ELF-1 (cell line): ENCODE results near the gene IL27RA.
A peak's percentile ranks its signal among the peaks of the same experiment; 100 is the strongest.
"Not testable (repeated sequence)": the region's sequence is repeated elsewhere in the genome, so short reads cannot be mapped to it uniquely, and the experiment has no call there.

ENCODE experiments used
- DNase-seq: peaks from one replicate; pipeline ENCODE4 v3.0.0-alpha.2; 2016; ENCODE audit warnings: low read depth, low spot score

IL27RA gene

DNA sequence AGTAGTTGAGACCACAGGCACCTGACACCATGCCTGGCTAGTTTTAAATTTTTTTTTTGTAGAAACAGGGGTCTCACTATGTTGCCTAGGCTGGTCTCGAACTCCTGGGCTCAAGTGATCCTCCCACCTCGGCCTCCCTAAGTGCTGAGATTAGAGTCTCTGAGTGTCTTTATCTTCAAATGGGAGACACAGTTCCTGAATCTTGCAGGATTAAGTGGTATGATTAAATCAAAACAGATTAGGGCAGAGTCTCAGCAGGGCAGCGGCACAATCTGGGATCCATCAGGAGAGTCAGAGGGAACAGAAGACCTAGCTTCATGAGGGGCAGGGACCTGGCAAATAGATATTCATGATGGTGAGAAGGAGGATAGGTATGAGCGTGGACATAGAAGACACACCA lies 2.7 kb upstream of the IL27RA start:
- DNase-seq = no peak

DNA sequence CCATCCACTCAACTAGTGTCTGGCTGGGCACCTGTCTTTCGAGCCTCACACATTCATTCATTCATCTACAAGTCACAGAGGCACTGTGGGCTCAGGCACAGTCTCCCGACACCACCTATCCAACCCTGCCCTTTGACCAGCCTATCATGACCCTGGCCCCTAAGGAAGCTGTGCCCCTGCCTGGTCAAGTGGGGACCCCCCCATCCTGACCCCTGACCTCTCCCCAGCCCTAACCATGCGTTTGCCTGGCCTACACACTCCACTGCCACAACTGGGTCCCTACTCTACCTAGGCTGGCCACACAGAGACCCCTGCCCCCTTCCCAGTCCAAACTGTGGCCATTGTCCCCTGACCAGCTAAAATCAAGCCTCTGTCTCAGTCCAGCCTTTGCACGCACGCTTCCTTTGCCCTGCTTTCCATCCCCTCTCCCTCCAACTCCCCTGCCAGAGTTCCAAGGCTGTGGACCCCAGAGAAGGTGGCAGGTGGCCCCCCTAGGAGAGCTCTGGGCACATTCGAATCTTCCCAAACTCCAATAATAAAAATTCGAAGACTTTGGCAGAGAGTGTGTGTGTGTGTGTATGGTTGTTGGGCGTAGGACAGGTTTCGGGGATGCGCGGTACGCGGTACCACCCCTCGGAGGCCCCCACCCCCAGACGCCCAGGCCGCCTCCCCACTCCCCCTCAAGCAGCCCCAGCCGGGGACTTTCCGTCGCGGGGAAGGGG lies 404 bp upstream of the IL27RA start:
- DNase-seq = no peak

DNA sequence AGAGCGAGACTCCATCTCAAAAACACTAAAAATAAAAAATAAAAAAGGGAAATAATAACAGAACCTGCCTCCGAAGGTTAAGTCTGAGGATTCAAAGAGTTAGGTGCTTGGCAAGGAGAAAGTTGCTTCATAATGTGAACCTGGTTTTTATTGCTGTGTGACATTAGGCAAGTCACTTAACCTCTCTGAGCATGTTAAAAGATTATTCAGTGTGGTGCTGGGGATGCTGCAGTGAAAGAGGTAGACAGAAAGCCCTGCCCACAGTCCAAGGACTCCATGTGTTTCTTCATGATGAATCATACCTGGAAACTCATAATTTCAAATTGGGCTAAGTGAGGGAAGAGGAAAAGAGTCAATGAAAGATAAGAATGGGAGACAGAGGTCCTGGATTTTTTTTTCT lies 2.4 kb downstream of the IL27RA start:
- no peak for DNase-seq

DNA sequence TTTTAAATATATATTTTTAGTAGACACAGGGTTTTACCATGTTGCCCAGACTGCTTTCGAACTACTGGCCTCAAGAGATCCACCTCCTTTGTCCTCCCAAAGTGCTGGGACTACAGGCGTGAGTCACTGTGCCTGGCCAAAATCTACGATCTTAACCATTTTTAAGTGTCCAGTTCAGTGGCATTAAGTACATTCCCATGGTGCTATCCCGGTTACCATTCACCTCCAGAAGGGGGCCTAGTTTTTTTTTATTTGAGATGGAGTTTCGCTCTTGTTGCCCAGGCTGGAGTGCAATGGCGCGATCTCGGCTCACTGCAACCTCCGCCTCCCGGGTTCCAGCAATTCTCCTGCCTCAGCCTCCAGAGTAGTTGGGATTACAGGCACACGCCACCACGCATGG lies 3.6 kb downstream of the IL27RA start:
- not testable (repeated sequence) for DNase-seq

- DNase-seq = no peak
These were observed 4.1 kb downstream of the IL27RA start for GRCh38 chr19:14035706-14036105.

DNA sequence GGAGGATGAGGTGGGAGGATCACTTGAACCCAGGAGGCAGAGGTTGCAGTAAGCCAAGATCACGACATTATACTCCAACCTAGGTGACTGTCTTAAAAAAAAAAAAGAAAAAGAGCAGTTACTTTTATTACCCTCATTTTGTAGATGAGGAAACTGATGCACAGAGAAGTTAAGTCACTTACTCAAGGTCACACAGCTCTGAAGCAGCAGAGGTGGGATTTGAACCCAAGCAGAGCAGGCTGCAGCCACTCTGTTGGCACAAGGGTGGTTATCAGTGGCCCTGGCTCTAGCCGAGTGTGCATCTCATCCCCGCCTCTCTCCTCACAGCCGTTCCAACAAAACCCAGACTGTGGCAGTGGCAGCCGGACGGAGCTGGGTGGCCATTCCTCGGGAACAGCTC lies 7.6 kb downstream of the IL27RA start:
- no peak for DNase-seq

- DNase-seq = peak; percentile 90
These were observed 11.4 kb downstream of the IL27RA start for GRCh38 chr19:14042659-14043608.

DNA sequence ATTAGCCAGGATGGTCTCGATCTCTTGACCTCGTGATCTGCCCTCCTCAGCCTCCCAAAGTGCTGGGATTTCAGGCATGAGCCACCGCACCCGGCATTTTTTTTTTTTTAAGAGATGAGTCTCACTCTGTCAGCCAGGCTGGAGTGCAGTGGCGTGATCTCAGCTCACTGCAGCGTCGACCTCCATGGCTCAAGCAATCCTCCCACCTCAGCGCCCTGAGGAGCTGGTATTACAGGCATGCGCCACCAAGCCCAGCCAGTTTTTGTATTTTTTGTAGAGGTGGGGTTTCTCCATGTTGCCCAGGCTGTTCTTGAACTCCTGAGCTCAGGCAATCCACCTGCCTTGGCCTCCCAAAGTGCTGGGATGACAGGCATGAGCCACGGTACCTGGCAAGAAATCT lies 16.3 kb downstream of the IL27RA start:
- not testable (repeated sequence) for DNase-seq

DNA sequence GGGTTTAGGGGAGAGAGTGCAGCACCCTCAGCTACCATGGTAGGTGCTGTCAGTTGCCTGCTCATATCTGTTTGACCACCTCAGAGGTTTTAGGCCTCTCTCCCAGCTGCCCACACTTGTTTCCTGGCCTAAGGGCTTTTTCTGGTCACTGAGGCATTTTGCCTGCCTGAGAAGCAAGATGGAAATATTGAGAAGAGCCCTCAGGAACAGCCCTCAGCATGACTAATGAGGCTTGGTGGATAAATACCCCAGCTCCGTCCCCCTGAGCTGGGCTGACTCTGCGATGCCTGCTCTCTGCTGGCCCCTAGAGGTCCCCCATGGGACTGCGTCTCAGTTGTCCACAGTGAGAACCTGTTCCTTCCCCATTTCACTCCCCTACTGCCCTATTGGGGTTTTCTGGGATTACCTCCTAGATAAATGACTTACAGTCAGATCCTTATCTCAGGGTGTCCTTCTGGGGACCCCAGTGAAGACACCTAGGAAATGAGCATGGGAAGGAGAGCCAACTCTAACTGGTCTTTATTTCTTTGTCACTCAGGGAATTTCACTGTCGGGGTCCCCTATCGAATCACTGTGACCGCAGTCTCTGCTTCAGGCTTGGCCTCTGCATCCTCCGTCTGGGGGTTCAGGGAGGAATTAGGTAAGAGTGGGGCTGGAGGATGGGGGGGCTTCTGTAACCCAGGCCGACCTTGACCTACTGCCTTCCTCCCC lies 17.0 kb downstream of the IL27RA start:
- DNase-seq = peak; percentile 76

DNA sequence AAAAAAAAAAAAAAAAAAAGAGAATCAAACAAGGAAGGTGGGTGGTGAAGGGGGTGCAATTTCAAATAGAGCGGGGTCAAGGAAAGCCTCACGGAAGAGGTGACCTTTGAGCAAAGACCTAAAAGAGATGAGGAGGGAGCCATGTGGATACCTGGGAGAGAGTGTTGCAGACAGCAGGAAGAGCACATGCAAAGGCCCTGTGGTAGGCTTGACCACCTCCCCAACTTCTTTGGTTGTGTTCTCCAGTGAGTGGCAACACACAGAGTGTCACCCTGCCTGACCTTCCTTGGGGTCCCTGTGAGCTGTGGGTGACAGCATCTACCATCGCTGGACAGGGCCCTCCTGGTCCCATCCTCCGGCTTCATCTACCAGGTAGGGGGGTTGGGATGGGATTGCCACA lies 18.9 kb downstream of the IL27RA start:
- DNase-seq = no peak

- not testable (repeated sequence) for DNase-seq
These were observed 19.4 kb downstream of the IL27RA start for GRCh38 chr19:14050961-14051360.

DNA sequence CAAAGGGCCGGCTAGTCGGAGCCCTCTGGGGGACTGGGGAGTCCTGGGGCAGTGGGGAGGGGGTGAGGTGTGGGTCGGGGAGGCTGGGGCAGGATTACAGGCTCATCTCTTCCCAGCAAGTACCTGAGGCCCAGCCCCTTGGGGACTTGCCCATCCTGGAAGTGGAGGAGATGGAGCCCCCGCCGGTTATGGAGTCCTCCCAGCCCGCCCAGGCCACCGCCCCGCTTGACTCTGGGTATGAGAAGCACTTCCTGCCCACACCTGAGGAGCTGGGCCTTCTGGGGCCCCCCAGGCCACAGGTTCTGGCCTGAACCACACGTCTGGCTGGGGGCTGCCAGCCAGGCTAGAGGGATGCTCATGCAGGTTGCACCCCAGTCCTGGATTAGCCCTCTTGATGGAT lies 20.4 kb downstream of the IL27RA start:
- DNase-seq = no peak

GRCh38 chr19:14052470-14052869 lies 20.9 kb downstream of the IL27RA start:
- no peak for DNase-seq

- no peak for DNase-seq
These were observed 21.5 kb downstream of the IL27RA start for GRCh38 chr19:14053032-14053431.

GRCh38 chr19:14053500-14053899 lies 21.9 kb downstream of the IL27RA start:
- DNase-seq = no peak

DNA sequence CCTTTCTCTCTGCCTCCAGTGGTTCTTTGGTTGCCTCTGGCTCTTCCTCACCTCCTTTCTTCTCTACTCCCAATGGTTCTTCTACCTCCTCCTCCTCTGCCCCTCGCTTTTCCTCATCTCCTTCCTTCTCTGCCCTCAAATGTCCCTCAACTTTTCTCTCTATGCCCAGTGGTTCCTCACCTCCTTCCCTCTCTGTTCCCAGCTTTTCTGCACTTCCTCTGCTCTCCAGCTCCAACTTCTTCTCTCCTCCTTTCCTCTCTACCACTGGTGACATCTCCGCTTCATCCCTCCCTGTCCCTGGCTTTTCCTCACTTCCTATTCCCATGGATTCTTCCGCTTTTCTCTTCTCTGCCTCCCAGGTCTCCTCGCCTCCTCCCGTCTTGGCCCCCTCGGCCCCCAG lies 22.5 kb downstream of the IL27RA start:
- DNase-seq = no peak

GRCh38 chr19:14054721-14055120 lies 23.2 kb downstream of the IL27RA start:
- no peak for DNase-seq

GRCh38 chr19:14055396-14055795 lies 23.8 kb downstream of the IL27RA start:
- DNase-seq = no peak

DNA sequence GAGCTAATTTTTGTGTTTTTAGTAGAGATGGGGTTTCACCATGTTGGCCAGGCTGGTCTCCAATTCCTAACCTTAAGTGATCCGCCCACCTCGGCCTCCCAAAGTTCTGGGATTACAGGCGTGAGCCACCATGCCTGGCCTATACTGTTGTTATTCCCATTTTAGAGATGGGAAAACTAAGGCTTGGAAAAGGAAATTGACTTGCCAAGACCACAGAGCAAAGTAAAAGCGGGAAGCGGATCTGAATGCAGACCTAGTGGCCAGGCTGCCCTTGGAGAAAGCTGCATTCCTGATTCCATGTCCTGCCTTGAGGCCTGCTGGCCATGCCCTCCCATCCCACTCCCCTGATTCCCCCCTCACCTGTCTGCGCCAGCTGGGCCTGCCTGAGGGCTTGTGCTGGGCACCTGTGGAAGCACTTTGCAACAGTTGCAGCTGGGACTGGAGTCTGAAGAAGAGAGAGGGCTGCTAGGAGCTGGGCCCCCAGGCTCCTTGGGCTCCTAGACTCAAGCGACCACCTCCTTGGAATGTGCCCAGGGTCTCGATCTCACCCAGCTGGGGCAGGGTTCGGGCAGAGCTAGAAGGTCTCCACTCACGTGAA lies 24.6 kb downstream of the IL27RA start:
- DNase-seq = peak; percentile 22

DNA sequence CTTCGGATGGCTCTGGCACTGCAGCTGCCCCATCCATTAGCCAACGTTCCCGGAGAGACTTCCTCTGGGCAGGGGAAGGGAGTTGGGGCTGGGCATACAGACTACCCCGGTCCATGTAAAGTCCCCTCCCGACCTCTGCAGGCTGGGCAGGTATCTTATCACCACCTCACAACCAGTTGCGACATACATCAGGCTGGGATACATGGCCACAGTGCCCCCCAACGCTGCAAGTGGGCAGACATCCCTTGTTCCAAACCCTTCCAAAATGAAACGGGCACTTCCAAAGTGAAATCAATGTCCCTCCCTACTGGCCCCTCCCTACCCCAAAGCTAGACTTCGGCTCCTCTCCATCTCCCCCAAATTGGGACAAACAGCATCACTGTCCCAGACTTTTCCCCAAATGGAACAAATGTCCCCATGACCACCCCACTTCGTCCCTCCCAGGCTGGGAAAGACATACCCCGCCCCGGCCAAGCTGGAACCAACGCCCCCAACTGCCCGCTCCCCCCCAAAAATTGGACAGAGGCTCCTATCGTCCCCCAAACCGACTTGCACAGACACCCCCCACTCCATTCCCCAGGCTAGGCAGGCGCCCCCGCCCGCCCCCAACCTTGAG lies 25.3 kb downstream of the IL27RA start:
- no peak for DNase-seq
